IPS-NIHi11 (cell line): ENCODE measurements around the gene MAMLD1.

Experiments used
- DNase-seq: peaks from one replicate; pipeline ENCODE4 v3.0.0; 2012; ENCODE audit warnings: mixed read lengths, low spot score

The MAMLD1 gene

DNA sequence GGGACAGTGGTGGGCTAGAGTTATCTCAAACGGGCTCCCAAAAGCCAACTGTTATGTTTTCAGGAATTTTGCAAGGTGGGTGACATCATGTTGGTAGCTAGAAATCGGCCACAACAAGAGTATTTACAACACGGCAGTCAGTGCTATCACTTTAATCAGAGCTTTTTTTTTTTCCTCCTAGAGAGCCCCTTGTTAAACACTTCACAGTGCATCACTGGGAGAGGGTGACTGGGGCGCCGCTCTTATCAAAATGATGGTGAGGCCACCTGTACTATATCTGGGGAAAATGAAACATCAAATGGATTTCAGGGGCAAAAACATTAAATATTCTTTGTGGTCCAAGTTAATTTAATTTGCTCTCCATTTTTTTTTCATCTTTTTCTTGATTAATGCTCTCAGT, 44.9 kb downstream of the MAMLD1 start:
- no peak for DNase-seq

DNA sequence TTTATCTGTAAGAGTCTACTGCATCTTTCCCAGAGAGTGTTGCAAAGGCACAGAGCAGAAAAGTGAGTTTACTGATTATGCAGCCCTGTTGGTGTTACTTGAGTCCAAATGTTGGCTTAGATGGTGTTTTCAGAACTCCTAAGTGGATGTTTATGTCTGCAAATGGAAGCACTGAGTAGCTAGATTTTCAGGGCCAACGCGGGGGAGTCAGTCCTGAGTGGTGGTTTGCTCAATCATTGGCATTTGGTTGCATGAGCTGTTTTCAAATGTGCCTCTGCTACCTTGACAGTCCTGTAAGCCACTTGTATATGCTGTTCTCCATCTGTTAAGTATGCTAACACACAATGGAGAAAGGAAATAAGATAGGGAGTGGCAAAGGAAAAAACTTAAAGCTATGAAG, 45.4 kb downstream of the MAMLD1 start:
- DNase-seq: no peak

DNA sequence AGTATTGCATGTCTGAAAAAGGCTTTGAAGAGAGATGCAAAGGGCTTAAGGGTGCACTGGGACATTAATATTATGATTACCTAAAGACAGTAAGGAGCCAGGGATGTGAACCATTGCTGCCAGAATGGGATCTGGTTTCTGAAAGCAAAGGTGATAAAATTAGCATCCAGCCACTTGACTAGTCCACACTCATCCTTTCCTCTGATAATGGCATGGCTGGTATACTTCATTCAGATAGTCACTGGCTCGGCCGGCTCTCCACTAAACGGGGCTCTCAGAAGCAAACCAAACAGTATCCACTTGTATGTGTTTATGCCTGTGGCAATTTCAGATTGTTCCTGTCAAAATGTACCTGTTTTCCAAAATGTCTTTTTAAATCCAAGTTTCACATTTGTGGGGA, 46.4 kb downstream of the MAMLD1 start:
- no peak for DNase-seq

DNA sequence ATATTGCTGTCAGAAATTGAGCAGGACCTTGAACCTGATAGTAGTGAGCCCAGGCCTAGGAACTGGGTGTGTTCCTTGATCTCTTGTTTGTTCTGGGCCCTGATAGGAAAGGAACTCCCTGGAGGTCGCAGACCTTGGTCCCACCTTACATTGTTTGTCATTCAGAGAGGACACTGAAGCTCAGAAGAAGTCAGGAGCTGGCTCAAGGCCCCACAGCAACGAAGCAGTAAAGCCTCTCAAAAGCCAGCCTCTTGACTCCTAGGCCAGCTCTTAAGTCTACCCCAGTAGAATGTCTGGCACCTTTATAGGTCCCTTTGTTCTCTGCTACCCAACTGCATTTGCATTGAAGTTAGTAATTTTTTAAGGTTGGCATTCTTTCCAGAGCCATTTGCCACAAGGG, 46.8 kb downstream of the MAMLD1 start:
- no peak for DNase-seq

DNA sequence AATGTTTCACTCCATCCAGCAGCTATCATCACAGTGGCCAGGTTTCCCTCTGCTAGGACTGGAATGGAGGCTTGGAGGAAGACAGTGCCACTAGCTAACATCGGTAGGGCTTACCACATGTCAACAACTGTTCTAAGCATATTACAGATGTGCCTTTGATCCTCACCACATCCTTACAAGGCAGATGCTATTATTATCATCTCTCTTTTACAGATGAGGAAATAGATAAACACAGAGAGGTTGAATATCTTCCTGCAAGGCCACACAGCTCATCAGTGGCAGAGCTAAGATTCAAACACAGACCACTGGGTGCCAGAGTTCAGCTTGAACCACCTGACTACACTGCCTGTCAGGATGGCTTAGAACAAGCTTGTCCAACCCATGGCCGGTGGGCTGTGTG, 47.4 kb downstream of the MAMLD1 start:
- no peak for DNase-seq

DNA sequence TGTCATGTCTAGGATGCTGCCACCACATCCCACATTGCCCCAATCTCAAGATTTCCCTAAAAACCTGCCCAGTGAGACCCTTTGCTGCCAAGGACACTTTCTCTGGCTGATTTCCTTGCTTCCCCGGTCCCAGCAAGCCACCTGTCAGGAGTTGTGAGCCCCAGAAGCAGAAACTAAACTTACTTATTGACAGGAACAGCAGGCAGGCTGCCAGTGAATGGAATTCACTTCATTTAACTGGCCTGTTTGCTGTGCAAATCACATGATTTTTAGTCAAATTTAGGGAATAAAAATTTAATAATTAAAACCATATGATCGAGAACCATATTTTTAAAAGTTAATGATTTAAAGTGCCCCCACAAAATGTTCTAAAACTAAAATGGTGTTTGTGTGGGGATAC, 48.5 kb downstream of the MAMLD1 start:
- no peak for DNase-seq

DNA sequence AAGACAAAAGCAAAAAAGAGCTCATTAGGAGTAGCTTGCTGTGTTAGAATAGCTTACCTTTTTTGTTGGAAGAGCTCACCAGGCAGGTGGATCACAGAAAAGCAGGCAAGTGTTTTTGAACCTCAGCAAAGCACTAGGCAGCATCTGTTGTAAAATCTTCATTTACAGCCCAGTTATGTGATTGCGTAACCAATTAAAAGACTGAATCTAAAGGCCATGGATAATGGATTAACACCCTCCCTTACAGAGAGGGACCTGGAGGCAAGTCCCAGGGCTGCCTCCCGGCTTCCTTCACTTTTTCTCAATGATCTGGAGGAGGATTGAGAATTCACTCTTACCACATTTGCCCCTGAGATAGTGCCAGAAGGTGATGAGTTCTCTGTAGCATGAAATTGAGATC, 51.1 kb downstream of the MAMLD1 start:
- DNase-seq: no peak

DNA sequence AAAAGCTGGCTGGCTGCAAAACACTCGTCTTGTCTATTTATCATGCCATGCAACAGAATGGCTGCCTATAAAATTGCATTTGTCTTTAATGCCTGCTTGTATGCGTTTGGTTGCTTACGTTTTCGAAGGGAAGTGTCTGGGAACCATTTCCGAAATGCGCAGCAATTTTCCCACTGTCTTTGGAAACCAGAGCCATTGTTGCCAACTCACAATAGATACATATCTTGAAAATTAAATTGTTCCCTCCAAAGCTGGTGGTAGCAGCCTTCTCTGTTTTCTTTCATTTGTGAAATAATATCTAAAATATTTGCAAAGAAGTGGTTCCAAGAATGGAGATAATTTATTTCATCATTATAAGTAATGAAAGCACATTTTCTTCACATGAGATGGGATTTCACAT, 53.4 kb downstream of the MAMLD1 start:
- no peak for DNase-seq

DNA sequence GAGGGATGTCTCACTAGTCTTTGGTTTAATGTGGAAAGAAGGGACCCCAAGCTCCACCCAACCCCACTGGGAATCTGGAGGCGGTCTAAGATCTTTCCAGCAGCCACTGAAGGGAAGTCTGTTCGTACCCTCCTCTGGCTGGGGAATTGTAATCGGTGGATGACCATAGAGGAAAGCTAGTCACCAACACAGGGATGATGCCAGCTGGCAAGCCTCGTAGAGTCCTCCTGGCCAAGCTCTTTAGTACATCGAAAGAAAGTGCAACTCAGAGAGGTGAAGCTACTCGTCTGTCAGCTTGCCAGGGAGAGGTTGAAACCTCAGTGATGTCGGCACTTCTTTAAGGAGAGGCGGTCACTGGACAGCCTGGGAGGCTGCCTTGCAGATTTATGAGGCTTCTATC, 58.7 kb downstream of the MAMLD1 start:
- no peak for DNase-seq

DNA sequence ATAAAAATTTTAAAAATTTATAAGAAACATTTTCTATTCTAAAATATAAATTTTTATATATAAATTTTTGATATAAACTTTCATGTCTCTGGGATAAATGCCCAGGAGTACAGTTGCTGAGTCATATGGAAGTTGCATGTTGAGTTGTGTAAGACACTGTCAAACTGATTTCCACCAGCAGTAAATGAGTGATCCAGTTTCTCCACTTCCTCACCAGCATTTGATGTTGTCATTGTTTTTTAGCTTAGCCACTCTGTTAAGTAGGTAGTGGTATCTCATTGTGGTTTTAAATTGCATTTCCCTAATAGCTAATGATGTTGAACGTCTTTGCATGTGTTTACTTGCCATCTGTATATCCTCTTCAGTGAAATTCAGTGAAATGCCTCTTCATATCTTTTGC, 66.5 kb downstream of the MAMLD1 start:
- DNase-seq: no peak

DNA sequence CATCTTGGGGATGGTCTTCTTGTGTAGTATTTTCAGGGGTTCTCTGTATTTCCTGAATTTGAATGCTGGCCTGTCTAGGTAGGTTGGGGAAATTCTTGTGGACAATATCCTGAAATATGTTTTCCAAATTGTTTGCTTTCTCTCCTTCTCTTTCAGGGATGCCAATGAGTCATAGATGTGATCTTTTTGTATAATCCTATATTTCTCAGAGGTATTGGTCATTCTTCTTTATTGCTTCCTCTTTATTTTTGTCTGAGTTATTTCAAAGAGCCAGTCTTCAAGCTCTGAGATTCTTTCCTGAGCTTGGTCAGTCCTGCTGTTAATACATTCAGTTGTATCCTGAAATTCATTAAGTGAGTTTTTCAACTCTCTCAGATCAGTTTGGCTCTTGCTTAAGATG, 73.1 kb downstream of the MAMLD1 start:
- DNase-seq: no peak

DNA sequence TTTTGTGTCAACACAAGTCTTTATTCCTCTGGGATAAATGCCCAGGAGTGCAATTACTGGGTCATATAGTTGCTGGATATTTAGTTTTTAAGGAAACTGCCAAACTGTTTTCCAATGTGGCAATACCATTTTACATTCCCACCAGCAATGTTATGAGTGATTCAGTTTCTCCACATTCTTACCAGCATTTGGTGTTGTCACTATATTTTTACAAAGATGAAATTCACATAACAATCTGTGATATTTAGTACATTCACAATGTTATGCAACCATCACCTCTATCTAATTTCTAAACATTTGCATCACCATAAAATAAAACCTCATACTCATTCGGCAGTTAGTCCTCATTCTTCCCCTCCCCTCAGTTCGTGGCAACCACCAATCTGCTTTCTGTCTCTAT, 75.0 kb downstream of the MAMLD1 start:
- DNase-seq: no peak

DNA sequence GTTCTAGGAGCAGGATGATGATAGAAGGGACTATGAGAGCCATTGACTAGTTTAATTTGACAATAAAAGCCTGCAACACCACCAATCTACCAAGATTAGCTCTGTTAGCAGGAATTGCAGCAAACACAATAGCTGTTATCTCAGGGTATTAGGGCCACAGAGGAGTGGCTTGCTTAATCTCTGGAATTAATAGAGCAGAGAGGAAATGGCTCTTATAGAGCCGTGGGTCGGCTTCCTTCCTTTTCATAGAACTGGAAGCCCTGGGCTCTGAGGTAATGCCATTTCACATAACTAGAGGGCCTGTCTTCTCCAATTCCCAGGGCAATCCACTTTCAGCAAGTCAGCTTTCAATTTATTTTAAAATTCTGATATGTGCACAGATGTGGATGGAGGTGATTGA, 83.0 kb downstream of the MAMLD1 start:
- DNase-seq: no peak

DNA sequence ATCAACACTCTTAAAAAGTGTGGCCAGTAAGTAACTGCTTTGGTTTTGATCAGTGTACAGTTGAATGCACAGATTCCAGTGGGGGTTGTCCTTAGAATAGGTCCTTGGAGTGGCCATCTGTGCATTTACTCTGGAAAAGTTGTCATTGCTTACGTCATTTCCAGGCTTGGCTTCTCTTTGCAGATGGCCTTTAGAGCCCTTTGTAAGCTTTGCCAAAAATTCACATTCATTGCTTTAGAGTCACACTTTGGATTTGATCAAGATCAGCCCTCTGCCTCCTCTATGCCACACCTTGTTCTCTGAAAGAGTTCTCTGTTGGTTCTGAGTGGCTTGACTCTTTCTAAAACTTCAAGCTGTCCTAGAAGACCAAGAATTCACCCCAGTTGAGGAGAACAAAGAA, 83.9 kb downstream of the MAMLD1 start:
- no peak for DNase-seq

DNA sequence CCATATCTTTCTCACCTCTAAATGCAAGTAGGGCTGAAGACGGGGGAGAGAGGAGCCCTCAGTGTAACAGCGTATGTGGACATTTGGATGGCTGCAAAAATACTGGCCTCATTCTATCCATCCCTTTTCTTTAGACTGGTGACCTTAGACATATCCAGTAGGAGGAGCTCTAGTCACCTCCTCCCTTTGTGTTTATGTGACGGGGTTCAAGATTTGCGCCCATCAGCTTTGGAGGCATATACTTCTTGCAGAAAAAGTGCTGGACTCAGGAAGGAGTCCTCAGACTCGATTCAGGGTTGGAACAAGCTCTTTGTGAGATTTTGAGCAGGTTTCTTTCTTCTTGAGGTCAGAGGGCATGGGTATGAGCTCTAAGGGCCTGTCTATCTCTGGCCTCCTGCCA, 86.2 kb downstream of the MAMLD1 start:
- DNase-seq: peak; percentile 31

DNA sequence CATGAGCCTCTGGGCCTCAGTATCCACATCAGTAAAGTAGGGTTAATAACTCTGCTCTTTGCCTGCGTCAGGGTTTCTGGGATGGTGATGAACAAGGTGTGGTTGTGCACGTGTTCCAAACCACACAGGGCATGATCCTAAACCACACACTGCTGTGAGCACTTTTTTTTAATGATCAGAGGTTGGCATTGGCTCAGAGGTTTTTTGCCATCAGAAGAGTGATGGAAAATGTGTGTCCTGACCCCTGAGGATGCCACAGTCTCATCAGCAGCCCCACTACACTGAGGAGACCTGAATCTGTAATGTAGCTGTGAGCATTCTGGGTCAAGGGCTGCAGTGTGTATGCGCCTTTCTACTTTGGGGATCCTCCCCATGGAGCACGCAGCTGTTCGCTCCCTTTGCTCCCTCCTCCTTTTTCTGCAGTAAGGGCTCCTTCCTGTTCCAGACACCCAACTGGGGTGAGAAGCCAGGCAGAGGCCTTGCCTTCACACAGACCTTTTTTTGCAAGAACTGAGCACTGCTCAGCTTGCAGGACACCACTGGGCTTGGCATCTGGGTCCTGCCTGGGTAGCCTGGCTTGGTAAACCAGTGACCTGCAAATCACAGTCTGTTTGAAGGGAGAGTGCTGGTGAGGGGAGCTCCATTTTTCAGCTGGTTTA, 87.5 kb downstream of the MAMLD1 start:
- no peak for DNase-seq

DNA sequence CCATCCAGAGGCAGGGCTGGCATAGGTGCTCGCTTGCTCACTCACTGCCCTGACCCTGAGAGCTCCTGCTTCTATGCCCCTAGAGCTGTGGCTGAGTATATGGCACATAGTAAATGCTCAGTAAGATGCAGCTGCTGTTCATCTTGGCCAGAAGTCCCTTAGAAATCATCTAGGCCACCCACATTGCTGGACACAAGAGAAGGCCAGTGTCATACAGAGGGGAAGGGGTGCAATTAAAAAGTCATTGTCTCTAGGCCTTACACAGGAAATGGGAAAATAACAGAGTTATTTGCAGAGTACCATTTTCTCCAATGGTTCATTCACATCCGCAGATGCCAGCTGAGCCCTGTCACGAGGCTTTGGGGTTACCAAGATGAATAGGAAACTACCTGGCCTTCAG, 88.8 kb downstream of the MAMLD1 start:
- DNase-seq: no peak

DNA sequence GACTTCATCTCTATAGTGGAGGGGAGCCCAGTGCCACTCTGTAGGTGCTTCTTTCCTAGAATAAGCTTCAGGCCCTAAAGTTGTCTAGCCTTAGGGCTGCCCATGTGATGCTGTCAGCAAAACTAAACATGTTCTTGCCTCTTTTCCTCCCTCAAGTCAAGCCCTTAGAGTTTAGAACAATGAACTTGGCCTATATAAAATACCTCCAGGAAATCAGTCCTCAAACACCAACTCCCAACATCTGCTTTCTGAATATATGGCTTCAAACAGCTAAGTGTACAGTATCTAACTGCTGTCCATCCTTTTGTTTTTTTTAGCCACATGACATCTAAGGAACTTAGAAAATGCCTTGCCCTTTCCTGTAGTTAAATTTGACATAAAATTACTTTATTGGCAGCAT, 91.0 kb downstream of the MAMLD1 start:
- DNase-seq: no peak

DNA sequence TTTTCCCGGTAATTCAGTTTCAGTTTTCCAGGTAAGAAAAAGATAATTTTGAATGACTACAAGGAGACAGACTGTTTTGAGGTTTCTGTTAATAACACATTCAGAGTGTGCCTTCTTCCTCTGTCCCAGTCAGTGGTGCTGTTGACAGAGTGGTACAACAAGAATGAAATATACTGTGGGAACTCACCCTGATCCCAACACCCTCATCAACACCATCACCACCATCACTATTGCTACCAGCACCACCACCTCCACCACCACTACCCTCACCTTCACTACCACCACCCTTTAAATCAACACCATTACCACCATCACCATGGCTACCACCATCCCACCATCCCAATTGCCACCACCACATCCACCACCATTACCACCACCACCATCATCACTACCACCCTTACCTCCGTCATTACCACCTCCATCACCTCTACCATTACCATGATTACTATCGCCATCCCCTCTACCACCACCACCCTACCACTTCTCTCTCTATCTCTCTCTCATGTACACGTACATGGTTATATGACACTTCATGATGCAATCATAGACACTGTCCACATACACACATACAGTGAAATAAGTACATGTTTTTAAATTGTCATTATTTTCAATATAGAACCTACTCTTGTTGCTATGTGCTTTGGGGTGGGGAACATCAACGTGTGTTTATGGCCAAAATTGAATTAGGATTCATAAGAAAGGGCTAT, 91.5 kb downstream of the MAMLD1 start:
- DNase-seq: no peak

DNA sequence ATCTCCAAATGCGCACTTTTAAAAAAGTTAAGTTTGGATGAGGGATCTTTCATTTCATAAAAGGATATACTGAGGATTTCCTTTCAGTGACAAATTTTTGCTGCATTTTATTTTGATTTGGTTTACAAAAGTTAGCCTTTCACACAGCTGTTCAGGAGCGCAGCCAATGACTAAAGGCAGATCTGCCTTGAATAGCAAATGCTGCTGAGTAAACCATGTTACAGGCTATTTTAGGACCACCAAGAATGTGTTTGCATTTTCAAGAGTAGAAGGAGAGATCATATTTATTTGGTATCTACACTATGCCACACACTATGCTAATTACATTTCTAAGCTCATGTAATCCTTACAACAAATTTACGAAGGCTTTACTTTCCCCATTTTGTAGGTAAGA, 92.1 kb downstream of the MAMLD1 start:
- DNase-seq: no peak

DNA sequence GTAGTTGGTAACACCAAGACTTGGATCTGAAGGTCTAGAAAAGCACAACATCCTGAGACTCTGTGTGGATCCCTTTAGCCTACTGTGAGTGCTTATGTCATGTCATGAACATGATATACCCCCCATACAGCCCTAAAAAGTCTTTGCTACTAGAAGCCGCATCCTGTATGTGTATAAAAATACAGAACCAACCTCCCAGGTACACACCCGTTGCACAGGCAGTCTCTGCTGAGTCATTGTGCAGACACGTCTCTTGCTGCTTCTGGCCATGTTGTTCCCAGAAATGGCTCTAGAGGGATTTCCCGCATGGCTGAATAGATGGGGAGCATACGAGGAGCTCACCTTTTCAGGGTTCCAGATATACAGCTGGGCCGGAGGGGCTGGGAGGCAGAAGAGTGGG, 93.3 kb downstream of the MAMLD1 start:
- no peak for DNase-seq

DNA sequence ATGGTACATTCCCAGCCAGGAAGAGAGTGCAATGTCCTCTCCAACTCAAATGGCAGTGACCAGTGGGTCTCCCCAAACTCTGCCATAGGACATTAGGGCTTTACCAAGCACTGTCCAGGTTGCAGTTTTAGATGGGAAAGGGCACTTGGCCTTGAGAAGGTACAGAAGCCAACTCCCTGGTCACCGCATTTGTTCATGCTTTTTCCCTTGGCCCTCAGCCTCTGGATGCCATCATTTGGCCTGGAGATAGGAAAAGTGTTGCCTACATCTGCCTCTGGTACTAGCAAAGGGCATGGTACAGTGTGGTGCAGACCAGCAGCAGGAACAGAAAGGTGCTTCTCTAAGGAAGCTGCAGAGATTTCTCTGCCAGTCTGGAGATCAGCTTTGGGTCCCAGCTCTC, 93.8 kb downstream of the MAMLD1 start:
- no peak for DNase-seq

DNA sequence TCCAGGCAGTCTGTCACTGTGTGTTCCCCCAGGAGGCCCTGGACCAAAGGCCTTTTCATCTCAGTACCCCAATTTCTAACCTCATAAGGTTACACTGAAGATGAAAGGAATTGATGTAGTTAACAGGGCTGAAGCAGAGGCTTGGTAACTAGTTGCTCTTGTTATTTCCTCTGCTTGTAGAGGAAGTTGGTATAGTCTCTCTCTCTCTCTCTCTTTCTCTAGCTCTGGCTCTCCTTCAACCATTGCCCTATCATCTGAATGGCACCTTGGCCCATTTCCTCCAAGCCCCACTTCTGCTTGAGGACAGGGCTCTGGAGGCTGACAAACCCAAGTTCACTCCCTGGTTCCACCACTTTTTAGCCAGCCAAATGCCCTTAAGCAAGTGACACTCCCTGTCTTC, 96.1 kb downstream of the MAMLD1 start:
- no peak for DNase-seq

DNA sequence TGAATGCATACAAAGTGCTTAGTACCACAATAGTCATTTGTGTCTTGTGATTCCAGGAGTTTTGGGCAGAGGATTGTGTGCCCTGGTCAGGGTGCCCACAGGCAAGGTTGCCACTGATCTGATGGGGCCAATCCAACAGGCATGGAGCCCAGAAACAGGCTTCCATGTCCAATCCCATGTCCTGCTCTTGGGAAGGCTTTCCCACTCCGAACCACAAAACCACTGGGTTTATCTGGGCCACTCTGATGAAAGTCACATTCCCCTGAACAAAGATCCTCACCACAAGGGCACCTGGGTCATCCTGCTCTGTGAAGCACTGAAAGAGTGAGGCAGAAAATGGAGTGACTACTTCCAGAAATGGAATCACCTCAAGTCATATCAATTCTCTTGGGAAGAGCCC, 96.9 kb downstream of the MAMLD1 start:
- DNase-seq: no peak
